Pancreas (tissue), 10 donors: ENCODE results near the gene ALKBH4. TPM values are rescaled to one million over a fixed set of nuclear protein-coding genes. Genes with fewer than 3 reads are reported as not detected.
A peak's percentile ranks its signal among the peaks of the same experiment; 100 is the strongest.
"Not testable (repeated sequence)": the region's sequence is repeated elsewhere in the genome, so short reads cannot be mapped to it uniquely, and the experiment has no call there.

Experiments used
- ATAC-seq, 4 donors: fragments of 200-7000 bp; cut with Tn5 transposase; one replicate each; pipeline versions ENCODE4 v1.8.0 to v1.9.1; 2020; ENCODE audit warnings: mild to moderate bottlenecking in 4 of 4, moderate library complexity in 4 of 4
- DNase-seq, 6 donors: peaks; one replicate each; pipeline ENCODE4 v3.0.0-alpha.2; 2020
- FAIRE-seq: peaks from 2 replicates; lab custom pipeline; 2012; peaks lifted over from hg19 to GRCh38; lab: Jason Lieb, UNC
- H3K27ac ChIP-seq, 4 donors: fragments of 200-600 bp; sonication (generic); 1 replicate in 3 of 4; 2 replicates in 1 of 4; pipeline versions ENCODE4 v1.5.0 to v1.8.0; 2020
- H3K27me3 ChIP-seq, 4 donors: fragments of 200-600 bp; one replicate each; pipeline ENCODE4 v1.8.0; 2021
- H3K36me3 ChIP-seq, 3 donors: fragments of 200-600 bp; sonication (generic) in 1 of 3; one replicate each; pipeline versions ENCODE4 v1.5.0 to v1.8.0; 2020 to 2021
- H3K4me1 ChIP-seq, 3 donors: fragments of 200-600 bp; one replicate each; pipeline ENCODE4 v1.8.0; 2021
- H3K4me3 ChIP-seq, 4 donors: fragments of 200-600 bp; sonication (generic) in 2 of 4; one replicate each; pipeline versions ENCODE4 v1.5.0 to v1.8.0; 2020 to 2021
- H3K9me3 ChIP-seq, 4 donors: fragments of 200-600 bp; one replicate each; pipeline ENCODE4 v1.8.0; 2021
- WGBS, 2 donors: extraction: QIAGEN DNeasy Blood & Tissue Kit; methylation state at CpG; one replicate each; pipeline ENCODE4 v1.1.7; 2013; 5-methylcytosine and 5-hydroxymethylcytosine counted together
- intact Hi-C, 3 donors: fragments of 100-400 bp; cut with DNase I; formaldehyde crosslinking; loops; one replicate each; pipeline versions ENCODE4 v1.11.1 to v1.14.2; 2022
- polyA plus RNA-seq, 2 donors: library from polyadenylated mRNA; stranded (reverse); fragments of 200-250 nt; gene quantifications; one replicate each; pipeline ENCODE4 v1.2.3, GENCODE V29; 2013
- total RNA-seq, 6 donors: library from RNA; stranded (reverse); fragmentation: NEBNext Ultra II Directional in 4 of 6; extraction: Animal tissue kit (Norgen Biotek cat#: 25700) in 4 of 6; gene quantifications; one replicate each; pipeline versions ENCODE4 v1.2.1 to v1.2.4, GENCODE V29; 2021 to 2023
- TF ChIP-seq, protein P1 (sequence below), 4 donors: fragments of 200-600 bp; sonication (generic) in 3 of 4; IDR thresholded peaks; one replicate each; pipeline versions ENCODE4 v1.5.0 to v1.8.0; 2021; ENCODE audit warnings: antibody characterized with exemption in 4 of 4
- donor health status: healthy with polysubstance abuse.
- donor health status: DM: no; HTN: no; CAD: no; lungs with moderate emphysema.
- donor health status: DM: no; HTN: no; CAD: no.
- donor health status: control.
- donor health status: control.
- donor health status: Bipolar disorder and iron deficiency.
- donor health status: DM: yes; HTN: yes; CAD: no.
- donor health status: DM: no; HTN: no; CAD: no.
- donor health status: DM: no; HTN: no; CAD: no.
- donor health status: DM: yes; HTN: yes; CAD: no.

ALKBH4 gene
- total and polyA plus RNA-seq, 8 donors, result 3.5 to 9.3 (median 5.5) TPM

DNA sequence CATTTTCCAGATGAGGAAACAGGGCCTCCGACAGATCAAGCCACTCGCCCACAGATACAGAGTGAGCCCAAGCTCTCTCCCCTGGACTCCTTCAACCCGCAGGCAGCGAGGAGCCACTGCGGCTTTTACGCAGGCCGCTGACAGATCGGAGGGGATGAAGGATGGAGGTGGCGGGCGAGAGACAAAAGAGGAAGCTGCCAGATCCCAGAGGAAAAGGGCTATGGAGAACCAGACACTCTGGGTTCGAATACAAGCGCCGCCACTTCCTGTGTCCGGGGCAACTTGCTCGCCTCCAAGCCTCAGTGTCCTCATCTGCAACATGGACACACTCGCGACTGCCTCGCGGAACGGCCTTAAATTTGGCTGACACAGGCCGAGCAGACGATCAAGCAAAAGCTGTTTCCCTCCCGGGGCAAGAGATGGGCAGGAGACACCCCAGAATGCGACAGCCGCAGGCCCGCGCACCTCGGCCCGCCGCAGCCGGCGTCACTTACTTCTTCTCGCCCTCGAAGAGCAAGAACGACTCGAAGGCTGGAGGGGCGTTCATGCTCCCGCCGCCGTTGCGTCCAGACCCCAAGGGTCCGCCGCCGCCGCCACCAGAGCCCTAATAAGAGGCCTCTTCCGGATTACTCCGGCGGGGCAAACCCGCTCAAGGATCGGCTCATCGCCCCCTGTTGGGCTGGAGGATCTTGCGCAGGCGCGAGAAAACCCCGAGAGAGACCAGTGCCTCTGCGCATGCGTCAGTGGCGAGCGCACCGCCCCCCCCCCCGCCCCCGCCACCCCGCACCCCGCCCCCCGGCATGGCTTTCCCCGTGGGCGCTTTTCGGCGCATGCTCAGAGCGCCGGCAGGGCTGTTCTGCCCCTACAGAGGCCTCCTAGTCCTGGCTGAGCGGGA lies 13.9 kb upstream of the ALKBH4 start, which contains the start of gene POLR2J:
TSS of gene POLR2J (minus strand) at position 609 of the 895 bp plus-strand sequence. CDS start at position 547, 62 bp downstream.
- peak within 1 kb of the TSS in 3 of 4 donors; percentile 18 to 39 (median 37) for H3K4me3 ChIP-seq
- H3K27me3 ChIP-seq, H3K27ac ChIP-seq, H3K4me1 ChIP-seq, H3K36me3 ChIP-seq, H3K9me3 ChIP-seq, intact Hi-C loops, FAIRE-seq: not testable (repeated sequence)
- TF ChIP-seq, protein P1, sequence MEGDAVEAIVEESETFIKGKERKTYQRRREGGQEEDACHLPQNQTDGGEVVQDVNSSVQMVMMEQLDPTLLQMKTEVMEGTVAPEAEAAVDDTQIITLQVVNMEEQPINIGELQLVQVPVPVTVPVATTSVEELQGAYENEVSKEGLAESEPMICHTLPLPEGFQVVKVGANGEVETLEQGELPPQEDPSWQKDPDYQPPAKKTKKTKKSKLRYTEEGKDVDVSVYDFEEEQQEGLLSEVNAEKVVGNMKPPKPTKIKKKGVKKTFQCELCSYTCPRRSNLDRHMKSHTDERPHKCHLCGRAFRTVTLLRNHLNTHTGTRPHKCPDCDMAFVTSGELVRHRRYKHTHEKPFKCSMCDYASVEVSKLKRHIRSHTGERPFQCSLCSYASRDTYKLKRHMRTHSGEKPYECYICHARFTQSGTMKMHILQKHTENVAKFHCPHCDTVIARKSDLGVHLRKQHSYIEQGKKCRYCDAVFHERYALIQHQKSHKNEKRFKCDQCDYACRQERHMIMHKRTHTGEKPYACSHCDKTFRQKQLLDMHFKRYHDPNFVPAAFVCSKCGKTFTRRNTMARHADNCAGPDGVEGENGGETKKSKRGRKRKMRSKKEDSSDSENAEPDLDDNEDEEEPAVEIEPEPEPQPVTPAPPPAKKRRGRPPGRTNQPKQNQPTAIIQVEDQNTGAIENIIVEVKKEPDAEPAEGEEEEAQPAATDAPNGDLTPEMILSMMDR (IDR thresholded peaks at IDR 0.05), result peak in 3 of 4 donors; percentile 23 to 50 (median 42)
- peak; percentile 65 to 95 (median 90) for DNase-seq
- ATAC-seq, result peak; percentile 94 to 97 (median 96)
- WGBS, 2 donors, result 0% methylated on average over 18 to 53 of the region's 72 CpGs

DNA sequence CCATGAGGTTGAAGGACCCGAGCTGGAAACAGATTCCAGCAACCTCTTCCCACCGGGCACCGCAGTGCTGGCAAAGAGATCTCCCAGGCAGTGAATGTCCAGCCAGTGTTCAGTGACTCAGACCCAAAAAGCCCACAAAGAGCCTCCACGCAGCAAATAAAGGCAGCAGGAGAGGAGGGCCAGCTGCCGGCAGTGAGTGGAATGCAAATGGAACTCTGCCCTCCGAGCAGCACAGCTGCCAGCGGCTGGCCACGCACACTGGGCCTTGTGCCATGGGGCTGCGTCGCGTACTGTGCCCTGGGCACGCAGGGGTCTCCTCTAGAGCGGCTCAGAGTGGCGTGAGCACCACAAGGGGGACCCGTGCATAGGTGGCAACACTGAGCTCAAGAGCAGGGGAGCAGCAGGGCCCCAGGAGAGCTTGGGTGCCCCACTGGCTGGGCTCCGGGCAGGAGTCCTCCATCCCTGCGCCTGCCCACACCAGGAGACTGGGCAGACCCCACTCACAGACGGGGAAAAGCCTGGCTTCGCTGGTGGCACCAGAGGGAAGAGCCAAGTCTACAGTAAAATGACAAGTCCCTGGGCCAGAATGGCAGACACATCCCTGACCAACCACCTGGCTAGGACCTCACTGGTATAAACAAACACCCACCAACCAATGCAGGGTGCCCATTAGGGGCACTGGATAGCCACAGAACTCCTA lies 10.2 kb upstream of the ALKBH4 start:
- FAIRE-seq, H3K4me1 ChIP-seq, ATAC-seq, H3K27ac ChIP-seq, H3K4me3 ChIP-seq, H3K36me3 ChIP-seq, H3K27me3 ChIP-seq, intact Hi-C loops, H3K9me3 ChIP-seq: not testable (repeated sequence)
- DNase-seq, result peak in 3 of 6 donors; percentile 3 to 27 (median 22)
- WGBS, 2 donors, result 80 to 83% methylated on average over 6 to 12 of the region's 19 CpGs

DNA sequence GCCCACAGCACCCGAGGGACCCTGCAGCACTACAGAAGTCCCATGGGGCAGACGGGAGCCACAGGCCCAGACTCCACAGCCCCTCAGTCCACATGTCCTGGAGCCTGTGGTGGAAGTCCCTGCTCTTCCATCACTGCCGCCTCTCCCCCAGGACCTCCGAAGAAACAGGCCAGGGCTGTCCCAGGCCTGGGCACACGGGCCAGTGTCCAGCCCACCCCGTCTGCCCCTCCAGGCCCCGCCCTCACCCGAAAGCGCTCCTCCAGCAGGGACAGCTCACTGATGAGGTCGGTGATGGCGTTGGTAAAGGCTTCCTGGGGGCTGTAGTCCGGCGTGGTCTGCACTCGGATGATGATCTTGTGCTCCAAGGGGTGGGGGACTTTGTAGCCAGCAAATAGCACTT lies 9.5 kb upstream of the ALKBH4 start:
- ATAC-seq, FAIRE-seq, H3K27ac ChIP-seq, H3K27me3 ChIP-seq, H3K4me3 ChIP-seq, H3K36me3 ChIP-seq, H3K9me3 ChIP-seq, H3K4me1 ChIP-seq, intact Hi-C loops: not testable (repeated sequence)
- DNase-seq, result peak in 4 of 6 donors; percentile 5 to 25 (median 18)
- 83 to 100% methylated on average over 1 to 11 of the region's 14 CpGs for WGBS, 2 donors

DNA sequence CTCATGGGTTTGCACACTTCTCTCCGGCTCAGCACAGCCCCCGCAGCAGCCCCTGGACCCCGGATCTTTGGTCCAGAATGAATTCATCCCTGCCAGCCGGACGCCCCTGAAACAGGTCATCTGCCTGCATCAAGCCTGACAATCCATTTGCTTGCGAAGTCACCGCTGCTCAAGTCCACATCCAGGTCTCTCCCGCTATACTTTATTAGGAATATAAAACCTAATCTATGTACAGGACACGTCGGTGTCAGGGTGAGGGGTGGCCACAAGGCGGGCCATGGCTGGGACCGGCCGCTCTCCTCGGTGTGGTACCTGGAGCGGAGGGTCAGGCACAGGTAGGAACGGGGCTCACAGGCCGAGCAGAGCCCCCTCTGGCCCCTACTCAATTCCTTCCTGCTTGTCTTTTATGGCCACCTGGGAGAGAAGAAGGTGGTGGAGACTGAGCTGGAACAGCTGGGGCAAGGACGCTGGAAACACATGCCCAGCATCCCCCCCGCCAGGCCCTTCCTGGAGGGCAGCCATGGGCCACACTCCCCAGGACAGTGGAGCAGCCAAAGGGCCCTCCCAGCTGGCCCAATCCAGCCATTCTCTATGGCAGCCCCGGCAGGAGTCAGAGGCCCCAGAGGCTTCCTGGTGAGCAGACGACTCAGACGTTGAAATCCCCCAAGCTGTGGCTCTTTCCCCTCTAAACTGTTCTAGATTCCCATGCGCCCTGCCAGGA lies 8.8 kb upstream of the ALKBH4 start:
- Histone ChIP-seq H3K9me3 (no peaks in the 10 kb centered on the region), H3K27me3 (no peaks in the 10 kb centered on the region), H3K36me3 (no peaks in the 10 kb centered on the region), H3K27ac (no peak overlapping the region), H3K4me1 (no peaks in the 10 kb centered on the region), H3K4me3 (no peak overlapping the region)
- TF ChIP-seq, protein P1 (IDR thresholded peaks at IDR 0.05), result no peak
- WGBS, 2 donors, result 82 to 83% methylated on average over 23 of the region's 23 CpGs
- intact Hi-C loops, result no loop called here
- peak in 5 of 6 donors; percentile 1 to 55 (median 23) for DNase-seq
- no peak for ATAC-seq
- no peak for FAIRE-seq

DNA sequence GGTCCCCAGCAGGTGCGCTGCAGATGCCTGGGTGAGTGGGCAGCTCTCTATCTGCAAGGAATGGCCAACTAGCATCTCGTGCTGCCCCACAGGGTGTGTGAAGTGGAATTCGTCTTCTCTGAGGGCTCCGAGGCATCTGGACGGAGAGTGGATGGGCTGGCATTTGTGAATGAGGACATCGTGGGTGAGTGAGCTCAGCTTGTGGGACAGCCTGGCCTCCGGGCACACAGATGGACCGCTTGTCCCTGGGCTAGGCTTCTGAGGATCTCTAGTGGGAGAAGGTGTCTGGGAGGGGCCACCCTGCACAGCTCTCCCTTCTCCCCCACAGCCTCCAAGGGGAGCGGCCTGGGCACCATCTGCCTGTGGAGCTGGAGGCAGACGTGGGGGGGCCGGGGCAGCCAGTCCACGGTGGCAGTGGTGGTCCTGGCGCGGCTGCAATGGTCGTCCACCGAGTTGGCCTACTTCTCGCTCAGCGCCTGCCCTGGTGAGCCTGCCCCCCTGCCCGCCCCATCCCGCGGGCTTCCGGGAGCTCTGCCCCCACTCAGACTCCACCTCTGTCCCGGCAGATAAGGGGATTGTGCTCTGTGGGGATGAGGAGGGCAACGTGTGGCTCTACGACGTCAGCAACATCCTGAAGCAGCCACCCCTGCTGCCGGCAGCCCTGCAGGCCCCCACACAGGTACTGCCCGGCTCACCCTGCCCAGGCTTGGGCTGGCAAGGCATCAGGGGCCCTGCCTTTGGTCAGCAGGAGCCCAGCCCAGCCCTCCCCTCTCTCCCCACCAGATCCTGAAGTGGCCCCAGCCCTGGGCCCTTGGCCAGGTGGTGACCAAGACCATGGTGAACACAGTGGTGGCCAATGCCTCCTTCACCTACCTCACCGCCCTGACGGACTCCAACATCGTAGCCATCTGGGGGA lies 7.7 kb upstream of the ALKBH4 start:
- intact Hi-C loops, result no loop called here
- FAIRE-seq (no peak), DNase-seq (peak in 5 of 6 donors; percentile 2 to 78 (median 37)), ATAC-seq (no peak)
- no peaks in the 10 kb centered on the region for H3K9me3 ChIP-seq
- TF ChIP-seq, protein P1 (IDR thresholded peaks at IDR 0.05), result no peak
- 77 to 78% methylated on average over 30 to 31 of the region's 31 CpGs for WGBS, 2 donors
- no peak overlapping the region for H3K27ac ChIP-seq
- no peak overlapping the region for H3K4me3 ChIP-seq
- H3K27me3 ChIP-seq, result no peaks in the 10 kb centered on the region
- no peaks in the 10 kb centered on the region for H3K36me3 ChIP-seq
- H3K4me1 ChIP-seq, result no peaks in the 10 kb centered on the region
